Esophagus squamous epithelium (tissue), 4 donors: ENCODE measurements around the gene SAMD5.

Experiments used
- CTCF ChIP-seq, 6 experiments: fragments of 450-650 bp in 4 of 6; fragments of 200-600 bp in 2 of 6; sonication (generic) in 2 of 6; IDR thresholded peaks; one replicate each; pipeline ENCODE4 v1.5.1; 2016 to 2019; ENCODE audit warnings: antibody characterized with exemption in 6 of 6, mild to moderate bottlenecking in 4 of 6, moderate library complexity in 4 of 6
- POLR2A ChIP-seq, 4 donors: fragments of 450-650 bp; IDR thresholded peaks; one replicate each; pipeline ENCODE4 v1.6.1; 2017; ENCODE audit warnings: antibody characterized with exemption in 4 of 4, mild to moderate bottlenecking in 4 of 4, moderate library complexity in 3 of 4

- TF ChIP-seq POLR2A (IDR thresholded peaks at IDR 0.05) (no peak), CTCF (IDR thresholded peaks at IDR 0.05) (no peak)
These were observed 103.5 kb downstream of the SAMD5 start for GRCh38 chr6:147611992-147612391.
